Hematopoietic multipotent progenitor cell (in vitro differentiated cells): Measurements from ENCODE around the gene SIRPA. TPM values are rescaled to one million over a fixed set of nuclear protein-coding genes. Genes with fewer than 3 reads are reported as not detected.
"Not testable (repeated sequence)": the region's sequence is repeated elsewhere in the genome, so short reads cannot be mapped to it uniquely, and the experiment has no call there.

Experiments
- DNase-seq, 3 donors: peaks; one replicate each; pipeline ENCODE4 v3.0.0-alpha.2; 2011 to 2015; ENCODE audit warnings: low read depth in 2 of 3, low spot score in 2 of 3
- total RNA-seq: library from RNA; depleted of rRNA; stranded (reverse); fragments of >200 nt; gene quantifications from one replicate; pipeline ENCODE4 v1.2.3, GENCODE V29; 2012

Gene SIRPA
- total RNA-seq, 1 donor: 8.1 TPM

DNA sequence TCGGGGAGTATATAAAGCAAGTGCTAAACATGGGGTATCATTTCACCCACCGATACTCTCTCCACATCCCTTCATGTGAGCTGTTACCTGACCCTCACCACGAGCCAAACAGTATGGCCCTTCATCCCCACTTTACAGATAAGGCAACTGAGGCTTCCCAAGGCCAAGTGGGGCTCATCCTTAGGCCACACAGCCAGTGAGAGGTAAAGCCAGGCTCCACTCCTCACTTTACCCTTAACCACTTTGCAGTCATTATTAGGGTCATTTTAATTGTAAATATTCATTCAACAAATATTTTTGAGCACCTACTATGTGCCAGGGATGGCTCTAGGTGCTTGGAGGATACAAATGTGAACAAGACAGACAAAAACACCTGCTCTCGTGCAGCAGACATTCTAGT is 7.0 kb downstream of the SIRPA start:
- no peak for DNase-seq

DNA sequence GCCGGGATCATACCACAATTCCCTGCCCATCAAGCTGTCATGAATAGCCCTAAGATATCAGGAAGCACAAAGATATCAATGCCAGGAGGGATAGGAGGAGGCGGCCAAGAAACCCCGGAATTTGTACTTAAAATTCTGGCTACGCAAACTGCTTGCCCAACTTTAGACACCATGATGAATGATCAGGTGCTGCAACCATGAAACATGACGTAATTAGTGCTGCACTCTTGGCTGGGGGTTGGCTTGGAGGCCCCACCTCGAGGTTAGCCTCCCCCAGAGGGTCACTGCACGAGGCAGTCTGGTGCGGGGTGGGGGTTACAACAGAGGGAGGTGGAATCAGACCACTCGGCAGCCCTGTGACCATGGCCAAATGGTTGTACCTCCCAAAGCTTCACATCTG is 8.9 kb downstream of the SIRPA start:
- DNase-seq: no peak

DNA sequence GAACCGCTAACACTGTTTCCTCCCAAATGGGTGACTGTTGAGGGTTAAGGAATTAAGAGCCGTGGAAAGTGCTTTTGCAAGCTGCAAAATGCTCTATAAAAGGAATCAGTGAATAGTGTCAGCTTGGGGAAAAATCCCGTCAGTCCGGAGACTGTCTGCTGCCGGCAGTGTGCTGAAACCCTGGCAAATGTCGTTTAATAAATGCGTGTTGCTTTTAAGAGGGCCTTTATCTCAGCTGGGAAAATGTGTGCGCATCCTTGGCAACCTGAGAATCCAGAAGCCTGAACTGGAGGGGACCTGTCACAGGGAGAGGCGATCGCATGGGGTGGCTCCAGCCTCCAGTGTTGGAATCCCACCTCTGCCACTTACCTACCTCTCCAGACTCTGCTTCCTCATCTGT is 9.8 kb downstream of the SIRPA start:
- DNase-seq: no peak

DNA sequence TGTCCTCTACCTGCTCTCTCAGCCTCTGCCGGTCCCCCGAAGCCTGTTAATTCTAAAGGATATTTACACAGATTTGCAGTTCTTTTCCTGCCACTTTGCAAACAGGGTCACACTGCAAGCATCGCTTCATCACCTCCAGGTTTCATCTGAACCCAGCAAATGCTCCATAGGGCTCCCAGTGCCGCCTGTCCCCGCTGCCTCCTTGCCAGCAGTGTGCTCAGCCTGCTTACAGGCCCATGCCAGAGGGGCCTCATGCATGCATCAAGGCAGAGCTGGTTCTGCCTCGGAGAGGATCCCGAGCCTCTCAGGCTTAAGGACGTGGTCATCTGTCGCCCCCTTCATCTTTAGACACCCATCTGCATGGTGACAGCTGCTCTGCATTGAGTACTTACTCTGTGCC is 10.5 kb downstream of the SIRPA start:
- no peak for DNase-seq

DNA sequence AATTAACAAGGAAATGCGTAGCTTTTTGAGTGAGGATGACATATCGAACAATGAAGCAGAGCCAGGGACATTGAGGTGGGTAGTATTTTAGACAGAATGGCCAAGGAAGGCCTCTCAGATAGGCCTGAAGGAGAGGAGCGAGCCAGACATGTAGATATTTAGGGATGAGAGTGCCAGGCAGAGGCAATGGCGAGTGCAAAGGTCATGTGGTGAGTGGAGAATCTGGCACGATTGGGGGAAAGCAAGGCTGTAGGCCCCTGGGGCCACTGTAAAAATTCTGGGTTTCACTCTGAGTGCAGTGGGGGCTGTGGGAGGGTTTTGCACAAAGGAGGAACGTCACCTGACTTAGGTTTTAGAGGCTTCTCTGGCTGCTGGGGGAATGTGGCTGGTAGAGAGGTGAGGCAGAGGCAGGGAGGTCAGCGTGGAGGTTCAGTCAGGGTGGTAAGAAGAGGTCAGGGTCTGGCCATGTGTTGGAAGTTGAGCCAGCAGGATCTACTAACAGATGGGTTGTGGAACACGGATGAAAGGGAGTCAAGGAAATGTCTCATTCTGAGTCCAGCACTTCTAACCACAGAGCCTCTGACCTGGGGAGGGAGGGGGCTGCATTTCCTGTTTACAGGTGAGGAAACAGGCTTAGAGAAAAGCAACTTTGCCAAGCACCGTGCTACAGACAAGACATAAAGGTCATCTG is 11.3 kb downstream of the SIRPA start:
- DNase-seq: no peak

DNA sequence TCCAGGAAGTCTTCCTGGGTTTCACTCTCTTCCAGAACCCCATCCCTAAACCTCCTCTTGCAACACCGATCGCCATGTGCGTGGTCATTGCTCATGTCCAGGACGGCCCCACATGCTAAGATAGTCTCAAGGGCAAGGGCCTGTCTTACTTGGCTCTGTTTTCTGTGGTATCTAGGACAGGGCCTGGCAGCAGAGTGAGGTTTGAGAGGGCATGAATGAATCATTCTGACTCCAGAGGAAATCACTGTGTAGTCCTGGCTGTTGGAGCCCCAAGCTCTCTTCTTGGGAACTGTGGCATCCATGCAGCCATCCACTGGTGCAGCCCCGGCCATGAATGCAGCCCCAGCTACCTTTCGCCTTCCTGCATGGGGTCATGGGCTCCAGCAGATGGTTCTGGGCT is 12.4 kb downstream of the SIRPA start:
- DNase-seq: no peak

DNA sequence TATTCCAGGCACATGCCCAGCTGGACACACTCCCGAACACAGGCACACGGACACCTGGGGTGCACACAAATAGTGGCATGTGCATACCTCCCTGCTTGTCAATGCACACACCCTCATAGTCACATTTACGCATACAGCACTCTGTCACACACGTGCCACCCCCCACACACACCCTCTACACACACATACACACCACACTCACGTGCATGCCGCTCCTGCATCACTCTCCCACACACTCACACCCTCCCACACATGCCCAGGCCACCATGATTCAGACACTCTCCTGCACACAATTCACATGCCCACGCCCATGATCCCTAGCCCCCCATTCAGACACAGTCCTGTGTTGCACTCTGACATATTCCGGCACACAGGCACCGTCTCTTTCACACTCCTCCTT is 13.0 kb downstream of the SIRPA start:
- DNase-seq: no peak

DNA sequence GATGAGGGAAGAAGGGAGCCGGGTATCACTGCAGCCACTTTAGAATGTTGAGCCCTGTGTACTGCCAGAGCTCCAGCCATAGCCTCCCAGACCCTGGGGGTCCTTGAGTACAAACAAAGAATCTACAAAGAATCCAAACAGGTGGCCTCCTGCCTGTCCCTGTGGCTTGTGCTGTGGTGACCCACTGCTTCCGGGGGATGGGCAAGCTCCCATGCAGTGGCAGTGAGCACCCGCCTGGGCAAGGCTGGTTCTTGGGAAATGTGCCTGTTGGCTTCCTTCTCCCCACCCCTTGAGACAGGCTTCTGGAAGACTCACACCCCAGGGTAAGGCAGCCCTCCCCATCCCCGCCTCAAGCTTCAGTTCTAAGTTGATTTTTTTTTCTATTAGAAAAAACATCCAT is 13.9 kb downstream of the SIRPA start:
- no peak for DNase-seq

DNA sequence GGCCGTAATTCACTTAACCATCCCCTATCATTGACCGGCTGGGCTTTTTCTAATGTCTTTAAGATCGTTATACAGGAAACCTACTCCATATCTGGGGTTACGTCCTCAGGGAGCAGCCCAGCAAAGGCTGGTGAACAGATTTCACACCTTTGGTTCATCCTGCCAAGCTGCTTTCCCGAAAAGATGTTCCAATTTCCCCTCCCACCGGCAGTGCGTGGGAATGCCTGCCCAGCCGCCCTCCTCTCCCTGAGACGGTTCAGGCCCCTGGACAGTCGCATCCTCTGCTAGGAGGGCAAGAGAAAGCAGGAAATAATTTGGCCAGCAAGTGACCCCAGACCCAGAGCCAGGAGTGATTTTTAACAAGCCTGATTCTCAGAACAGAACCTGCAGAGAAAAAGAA is 16.3 kb downstream of the SIRPA start:
- no peak for DNase-seq

DNA sequence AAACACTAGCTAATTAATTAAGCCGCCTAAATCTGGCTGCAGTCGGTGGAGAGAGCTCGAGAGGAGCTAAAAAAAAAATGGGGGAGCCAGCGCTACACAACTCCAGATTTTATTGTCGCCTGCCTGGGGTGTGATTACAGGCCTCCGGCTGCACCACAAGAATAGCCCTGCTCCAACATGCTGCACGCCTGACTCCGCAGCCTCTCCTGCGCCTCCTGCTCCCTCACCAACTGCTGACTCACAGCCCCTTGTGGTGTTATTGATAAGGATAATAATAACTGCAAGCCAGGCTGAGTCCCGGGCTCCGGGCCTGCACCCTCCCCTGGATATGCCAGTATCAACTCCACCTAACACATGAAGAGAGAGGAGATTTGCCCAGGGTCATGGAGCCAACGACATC is 16.8 kb downstream of the SIRPA start:
- no peak for DNase-seq

DNA sequence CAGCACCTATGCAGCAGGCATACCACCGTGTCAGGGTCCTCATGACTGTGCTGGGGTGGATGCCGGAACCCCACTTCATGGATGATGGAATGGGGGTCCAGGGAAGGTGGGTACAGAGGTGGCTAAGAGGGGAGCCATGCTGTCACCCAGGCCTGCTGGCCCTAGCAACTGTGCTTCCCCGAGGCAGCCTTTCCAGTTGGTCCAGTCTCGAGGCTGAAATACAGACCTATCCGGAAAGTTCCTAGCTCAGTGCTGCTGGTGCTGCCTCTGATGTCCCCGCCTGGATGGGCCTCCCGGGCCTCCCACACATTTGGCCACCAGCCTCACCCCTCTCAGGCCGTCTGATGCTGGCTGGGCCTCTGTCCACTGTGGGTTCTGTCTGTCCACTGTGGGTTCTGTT is 17.4 kb downstream of the SIRPA start:
- DNase-seq: no peak

DNA sequence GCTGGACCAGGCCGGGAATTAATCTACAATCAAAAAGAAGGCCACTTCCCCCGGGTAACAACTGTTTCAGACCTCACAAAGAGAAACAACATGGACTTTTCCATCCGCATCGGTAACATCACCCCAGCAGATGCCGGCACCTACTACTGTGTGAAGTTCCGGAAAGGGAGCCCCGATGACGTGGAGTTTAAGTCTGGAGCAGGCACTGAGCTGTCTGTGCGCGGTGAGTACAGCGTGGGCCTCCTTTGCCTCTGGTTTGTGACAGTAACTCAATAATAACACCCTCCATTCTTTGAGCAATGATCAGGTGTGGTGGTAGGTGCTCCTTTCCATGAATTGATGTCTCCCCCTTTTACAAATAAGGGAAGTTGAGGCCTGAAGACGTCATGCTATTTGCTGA is 20.0 kb downstream of the SIRPA start:
- not testable (repeated sequence) for DNase-seq

DNA sequence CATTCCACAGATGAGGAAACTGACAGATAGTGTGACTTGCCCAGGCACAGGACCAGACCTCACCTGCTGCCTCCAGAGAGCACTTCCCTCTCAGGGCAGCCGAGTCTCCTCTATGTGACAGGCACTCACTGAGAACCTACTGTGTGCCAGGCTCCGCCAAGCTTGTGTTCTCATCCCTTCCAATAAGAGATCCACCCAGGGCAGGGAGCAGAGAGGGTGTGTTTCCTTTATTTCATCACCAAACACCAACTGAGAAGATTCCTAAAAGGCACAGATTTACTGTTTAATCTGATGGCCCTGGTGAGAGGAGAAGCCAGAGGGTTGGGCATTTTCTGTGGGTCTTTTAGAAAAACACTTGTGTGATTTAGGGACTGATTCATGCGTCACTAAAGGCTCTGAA is 20.5 kb downstream of the SIRPA start:
- no peak for DNase-seq

DNA sequence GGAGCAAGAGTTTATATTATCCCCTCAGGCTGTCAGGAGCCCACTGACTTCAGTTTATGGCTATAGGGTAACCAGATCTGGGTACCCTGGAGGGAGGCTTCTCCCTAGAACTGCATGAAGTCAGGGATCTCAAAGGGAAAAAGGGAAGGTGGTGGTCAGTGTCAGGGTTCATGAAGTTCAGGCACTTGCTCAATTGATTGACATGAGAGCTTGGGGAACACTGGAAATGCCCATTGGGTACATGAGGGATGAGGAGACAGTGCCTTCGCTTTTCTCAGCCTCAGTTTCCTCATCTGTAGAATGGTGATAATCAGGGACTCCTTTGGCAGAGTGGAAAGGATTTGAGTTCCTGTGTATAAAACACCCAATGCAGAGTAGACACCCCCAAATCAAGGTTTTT is 22.6 kb downstream of the SIRPA start:
- no peak for DNase-seq

DNA sequence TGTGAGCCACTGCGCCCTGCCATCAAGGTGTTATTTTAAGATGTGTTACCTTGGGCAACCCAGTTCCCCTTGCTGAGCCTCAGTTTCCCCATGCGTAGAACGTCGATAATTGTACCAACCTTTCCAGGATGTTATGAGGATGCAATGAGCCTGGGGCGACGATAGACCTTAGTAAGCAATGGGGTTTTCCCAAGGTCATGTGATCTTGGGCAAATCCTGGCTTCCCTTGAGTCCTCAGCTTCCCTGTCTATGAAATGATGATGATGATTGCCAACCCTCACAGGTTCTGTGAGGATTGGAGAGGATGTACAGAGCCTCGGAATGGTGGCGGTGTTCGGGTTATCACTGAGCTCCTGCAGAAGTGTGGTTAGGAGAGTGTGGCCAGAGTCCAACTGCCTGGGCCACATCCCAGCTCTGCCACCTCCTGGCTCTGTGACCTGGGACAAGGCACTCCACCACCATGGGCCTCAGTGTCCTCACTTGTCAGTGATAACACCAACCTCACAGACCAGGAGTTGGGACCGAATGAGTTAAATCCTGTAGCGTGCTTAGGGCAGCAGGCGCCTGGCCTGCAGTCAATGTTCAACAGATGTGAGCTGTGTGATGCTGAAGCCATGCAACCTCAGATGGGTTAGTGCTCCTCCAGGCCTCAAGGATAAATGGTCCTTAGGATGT is 23.4 kb downstream of the SIRPA start:
- DNase-seq: no peak

DNA sequence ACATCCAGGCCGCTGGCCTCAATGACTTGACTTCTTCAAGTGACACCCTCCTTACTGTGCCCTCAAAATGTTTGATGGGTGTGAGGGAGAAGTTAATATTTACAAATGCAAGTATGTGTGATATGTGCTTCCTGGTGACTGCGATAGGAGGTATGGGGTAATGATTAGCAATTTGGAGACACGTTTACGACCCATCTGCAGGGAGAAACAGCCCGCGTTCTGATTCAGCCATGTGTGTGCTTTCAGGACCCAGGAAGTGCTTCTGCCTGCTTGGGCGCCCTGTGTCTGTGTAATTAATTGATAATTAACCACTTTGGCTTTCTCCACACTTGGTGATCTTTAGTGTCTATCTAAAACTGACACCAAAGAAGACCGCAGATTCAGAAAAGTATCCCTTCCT is 25.0 kb downstream of the SIRPA start:
- no peak for DNase-seq

DNA sequence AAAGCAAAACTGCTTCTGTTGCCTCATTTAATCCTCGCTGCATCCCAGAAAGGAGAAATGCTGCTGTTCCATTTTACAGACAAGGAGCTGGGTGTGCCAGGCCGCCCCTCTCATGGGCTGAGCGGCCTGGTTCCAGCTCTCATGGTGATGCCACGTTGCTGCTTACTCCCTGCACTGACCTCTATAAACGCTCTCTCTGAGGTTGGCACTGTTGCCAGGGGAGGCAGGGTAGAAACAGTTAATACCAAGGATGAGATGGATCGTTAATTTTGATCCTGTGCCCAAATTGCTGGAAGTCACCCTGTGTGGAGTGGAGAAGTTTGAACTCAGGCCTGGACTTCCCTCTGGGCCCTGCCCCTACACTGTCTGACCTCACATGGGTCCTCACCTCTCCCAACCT is 25.6 kb downstream of the SIRPA start:
- no peak for DNase-seq

DNA sequence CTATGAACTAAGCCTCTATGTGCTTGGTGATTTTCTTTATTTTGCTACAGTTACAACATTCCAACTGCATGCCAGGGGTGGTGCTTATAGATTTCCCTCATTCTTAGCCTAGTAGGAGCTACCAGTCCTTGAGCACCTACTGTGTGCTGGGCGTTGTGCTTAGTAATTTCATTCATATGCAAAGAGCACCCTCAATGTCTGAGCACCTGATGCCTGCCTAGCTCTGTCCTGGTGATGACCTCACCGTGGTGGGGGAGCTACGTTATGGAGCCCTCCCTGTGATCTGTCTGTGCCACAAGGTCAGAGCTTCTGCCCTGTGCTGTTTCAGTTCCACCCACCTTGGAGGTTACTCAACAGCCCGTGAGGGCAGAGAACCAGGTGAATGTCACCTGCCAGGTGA is 26.8 kb downstream of the SIRPA start:
- not testable (repeated sequence) for DNase-seq

DNA sequence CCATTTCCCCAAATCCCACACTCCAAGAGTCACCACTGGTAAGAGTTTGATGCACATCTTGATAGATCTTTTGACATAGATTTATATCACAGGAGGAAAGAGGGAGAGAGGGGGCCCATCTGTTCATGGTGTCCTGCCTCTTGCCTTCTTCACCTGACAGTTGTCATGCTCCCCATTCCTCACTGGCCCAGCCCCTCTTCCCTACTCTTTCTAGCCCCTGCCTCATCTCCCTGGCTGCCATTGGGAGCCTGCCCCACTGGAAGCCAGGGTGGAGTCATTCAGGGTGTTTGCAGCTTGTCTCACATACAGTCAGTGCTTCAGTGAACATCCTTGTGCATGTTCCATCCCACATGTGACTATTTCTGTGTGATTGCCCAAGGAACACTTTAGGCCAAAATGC is 27.6 kb downstream of the SIRPA start:
- DNase-seq: no peak

DNA sequence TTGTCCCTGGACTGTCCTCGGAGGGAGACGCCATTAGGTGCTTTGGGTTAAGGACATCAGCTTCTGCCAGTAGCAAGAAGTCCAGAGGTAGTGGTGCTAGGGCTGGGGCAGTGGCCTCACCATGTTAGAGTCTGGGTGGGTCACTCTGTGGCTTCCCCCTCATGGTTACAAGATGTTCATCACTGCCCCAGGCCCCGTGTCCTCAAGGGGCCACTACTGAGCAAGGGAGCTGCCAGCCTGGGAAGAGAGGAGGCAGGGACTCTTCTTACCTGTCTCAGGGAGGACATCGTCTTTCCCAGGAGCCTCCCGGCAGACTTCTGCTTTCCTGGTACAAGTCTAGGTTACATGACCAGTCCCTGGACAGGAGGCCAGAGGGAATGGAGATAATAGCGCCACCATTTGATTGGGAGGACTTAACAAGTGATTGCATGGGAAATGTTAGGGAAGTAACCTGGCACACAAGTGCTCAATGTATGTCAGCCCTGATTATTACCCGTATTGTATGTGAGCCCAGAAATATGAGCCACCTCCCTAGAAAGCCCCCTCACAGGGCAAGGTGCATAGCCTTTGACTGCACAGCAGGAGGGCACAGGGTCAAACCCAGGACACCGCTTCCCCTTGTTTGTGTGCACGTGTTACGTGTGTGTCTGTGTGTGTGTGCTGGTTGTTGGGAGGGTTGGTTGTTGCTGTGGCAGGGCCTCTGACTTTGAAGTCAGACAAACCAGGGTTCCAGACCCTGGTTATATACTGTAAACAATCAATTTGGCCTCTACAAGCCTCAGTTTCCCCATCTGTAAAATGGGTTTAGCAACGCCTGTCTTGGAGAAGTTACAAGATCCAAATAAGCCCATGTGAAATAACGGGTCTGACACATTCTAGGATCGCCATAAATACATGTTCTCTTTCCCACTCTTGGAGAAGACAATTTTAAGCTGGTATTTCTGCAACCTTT is 30.0 kb downstream of the SIRPA start:
- no peak for DNase-seq

DNA sequence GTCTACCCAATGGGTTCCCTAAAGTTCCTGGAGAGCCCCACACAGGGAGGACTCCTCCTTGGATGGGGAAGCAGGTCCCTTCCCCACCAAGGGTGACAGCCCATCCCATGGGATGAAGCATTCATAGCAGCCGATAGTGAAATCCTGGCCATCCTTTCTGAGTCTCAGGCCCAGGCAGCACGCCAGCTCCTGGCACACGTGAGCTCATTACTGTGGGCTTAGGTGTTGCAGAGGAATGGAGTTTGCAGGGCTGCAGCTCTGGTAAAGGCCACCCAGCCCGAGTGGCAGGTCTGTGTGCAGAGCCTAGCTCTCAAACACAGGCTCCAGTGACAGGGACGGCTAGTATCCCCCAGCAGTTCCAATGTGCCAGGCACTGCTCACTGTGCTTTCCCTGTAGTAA is 31.0 kb downstream of the SIRPA start:
- no peak for DNase-seq

DNA sequence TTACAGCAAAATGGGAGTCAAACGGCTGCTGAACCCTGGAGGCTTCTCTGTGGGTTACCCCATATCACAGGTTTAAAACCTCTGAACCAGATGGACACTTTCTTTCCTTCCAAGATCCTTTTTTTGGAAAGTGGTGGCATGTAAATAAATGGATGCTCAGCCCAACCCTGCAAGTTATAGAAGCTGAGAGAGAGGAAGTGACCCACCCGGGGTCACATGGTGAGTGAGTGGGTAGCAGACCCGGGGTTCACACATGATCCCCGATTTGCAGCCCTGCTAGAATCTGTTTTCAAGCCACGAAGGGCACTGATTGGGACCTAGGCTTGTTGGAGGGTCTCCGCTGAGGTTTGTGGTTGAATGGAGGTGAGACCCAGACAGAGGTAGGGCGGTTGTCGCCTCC is 32.0 kb downstream of the SIRPA start:
- DNase-seq: no peak
